Stimulated activated CD8-positive, alpha-beta memory T cell treated with anti-CD3 and anti-CD28 coated beads, Interleukin-7, amount 100 ng/mL, for 4 hours (primary cell): ENCODE measurements around the gene TPRG1.
A peak's percentile ranks its signal among the peaks of the same experiment; 100 is the strongest.
"Not testable (repeated sequence)": the region's sequence is repeated elsewhere in the genome, so short reads cannot be mapped to it uniquely, and the experiment has no call there.

Experiments
- DNase-seq, 2 donors: peaks; one replicate each; pipeline ENCODE4 v3.0.0-alpha.2; 2020; ENCODE audit warnings: low read depth in 2 of 2

The TPRG1 gene

DNA sequence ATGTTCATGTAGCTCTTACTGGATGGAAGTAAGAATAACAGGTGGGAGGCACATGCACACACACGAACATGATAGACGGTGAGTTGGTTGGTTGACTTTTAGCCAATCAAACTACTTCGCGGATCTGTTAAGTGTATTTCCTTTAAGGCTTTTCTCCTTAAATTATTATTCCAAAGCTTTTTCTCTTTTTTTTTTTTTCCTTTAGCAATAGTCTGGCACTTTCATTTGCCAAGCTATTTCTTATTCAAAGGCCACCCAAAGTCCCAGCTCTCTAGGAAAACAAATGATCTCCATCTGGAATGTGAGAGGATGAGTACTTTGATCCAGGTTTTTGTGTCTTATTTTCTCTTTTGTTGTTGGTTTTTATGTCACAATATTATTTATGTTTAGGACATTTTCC, 141.1 kb downstream of the TPRG1 start:
- no peak for DNase-seq

DNA sequence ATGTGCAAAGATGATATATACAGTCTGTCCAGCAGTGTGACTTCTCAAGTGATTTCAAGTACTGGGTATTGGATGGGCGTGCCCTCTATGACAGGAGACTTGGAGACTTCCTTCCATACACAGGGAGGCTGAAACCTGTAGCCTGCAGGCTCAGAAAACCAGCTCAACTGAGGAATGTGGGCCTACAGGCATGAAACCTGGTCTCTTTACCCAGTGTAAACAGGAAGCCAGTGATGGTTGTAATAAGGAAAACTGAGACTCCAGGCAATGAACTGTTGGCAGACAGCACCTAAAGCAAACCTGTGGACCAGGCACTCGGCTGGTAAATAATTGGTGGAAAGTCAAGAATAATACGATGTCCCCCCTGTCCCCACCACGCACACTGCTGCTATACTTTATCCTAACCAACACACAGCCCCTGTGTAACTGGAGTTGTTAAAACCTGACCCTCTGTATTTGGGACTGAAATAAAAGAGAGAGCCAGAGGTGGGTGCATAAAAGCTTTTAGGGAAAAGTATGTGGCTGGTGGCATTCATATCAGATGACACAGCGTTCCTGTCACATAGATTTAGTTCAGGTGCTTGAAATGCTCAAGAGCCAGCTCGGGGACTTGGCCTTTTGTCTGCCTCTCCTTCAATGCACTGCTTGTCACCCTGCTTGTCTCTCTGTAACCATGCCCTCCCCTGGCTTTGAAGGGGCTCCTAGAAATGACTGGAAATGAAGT, 144.7 kb downstream of the TPRG1 start:
- DNase-seq = no peak

DNA sequence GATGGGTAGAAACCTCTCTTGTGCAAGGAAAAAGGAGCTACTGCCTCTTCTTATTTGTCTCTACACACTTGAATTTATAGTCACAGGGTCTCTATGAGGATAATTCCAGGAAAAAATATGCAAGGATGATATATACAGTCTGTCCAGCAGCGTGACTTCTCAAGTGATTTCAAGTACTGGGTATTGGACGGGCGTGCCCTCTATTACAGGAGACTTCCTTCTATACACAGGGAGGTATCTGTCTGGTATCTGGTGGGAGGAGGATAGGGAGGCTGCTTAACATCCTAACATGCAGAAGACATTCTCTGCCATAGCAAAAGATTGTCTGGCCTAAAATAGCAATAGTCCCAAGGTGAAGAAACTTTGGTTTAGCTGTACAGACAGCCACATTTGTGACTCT, 146.1 kb downstream of the TPRG1 start:
- DNase-seq = no peak

DNA sequence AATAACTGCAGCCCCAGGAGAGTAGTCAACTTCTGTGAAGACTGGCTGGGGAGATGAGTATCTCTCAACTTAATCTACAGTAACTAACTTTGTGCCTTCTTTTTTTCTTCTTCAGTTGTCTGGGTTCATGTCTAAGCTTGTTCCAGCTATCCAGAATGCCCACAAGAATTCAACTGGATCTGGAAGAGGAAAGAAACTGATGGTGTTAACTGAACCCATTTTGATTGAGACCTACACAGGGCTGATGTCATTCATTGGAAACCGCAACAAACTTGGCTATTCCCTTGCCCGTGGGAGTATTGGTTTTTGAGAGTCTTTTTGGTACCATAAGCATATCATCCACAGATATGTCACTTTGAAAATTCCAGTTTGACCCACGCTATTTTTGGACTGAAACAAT, 148.7 kb downstream of the TPRG1 start:
- DNase-seq = no peak

DNA sequence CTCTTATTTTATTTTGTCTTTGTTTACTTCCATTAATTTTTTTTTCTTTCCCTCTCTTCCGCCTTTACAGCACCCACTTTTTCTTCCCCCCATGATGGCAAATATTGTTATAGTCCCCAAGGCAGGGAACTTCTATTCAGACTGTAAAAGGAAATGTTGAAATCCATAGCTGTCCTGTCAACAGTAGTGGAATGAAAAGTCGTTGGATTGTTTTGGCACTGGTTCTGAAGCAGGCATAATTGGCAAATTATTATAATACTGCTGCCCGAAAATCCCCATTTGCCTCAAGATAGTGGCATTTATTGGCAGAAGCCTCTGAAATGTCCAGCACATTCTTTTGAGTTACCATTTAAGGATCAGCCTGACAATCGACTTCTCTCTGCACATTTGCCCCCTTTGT, 150.6 kb downstream of the TPRG1 start:
- no peak for DNase-seq

DNA sequence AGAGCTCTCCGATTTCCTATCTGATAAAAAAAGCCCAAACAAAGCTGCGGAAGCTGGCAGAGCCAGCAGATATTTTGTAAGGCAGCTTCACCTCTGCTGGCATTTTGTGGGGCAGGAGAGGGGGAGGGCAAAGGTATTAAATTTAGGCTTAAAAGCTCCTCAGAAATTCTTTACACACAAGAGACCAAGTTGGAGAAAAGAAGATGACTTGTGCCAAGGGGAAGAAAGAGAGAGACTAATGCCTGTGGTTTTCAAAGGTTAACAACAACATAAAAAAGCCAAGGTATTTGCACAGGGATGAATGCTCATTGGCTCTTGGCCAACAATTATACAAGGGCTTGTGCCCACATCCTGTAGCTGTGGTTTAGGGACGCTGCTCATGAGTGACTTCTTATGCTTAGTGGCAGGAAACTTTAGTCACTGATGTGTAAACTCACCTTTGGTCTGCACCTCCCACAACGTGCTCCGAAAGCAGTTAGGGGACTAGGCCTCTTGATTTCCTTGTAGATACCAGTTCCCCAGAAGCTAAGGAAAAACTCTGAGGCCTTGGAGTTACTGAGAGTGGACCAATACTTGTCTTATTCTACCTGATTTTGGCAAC, 152.9 kb downstream of the TPRG1 start:
- DNase-seq = peak; percentile 64 to 85

DNA sequence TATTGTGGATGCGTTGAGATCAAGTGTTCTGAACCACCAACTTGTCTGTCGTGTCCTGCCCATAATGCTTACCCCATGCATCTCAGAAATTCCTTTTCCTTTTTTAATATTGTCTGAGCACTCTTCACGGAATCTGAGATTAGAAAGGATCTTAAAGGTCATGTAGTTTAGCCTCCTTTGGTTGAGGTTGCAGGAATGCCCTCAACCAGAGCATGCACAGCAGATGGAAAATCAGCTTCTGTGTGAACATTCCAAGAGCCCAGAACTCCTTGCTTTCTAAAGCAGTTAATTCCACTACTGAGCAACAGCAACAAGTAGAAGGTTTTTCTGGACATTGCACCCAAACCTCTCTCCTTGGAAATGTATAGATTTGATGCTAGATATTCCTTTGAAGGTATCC, 153.7 kb downstream of the TPRG1 start:
- no peak for DNase-seq

DNA sequence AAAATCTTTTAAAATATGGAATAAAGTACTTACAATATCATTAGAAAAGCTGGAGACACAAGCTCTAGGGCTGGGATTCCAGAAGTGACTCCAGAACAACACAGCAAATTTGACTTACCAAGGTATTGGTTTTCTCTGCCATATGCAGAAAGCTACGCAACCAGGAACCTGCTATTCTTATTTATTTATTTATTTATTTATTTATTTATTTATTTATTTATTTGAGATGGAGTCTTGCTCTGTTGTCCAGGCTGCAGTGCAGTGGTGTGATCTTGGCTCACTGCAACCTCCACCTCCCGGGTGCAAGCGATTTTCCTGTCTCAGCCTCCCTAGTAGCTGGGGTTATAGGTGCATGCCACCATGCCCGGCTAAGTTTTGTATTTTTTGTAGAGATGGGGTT, 157.9 kb downstream of the TPRG1 start:
- DNase-seq = not testable (repeated sequence)

DNA sequence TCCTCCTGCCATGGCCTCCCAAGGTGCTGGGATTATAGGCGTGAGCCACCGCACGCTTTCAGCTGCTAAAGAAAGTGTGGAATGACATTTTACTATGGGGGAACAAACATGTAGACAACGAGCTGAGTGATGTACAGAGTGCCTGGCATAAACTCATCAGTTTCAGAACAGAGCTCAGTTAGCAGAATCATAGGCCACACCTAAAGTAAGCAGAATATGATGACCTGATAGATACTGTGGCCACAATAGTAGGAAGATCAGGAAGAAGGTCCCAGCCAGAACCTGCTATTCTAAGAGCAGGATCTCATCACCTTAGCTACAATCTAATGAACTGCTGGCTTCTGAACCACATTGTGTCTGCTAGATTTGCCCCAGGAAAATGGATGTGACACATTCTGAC, 158.3 kb downstream of the TPRG1 start:
- DNase-seq = no peak

DNA sequence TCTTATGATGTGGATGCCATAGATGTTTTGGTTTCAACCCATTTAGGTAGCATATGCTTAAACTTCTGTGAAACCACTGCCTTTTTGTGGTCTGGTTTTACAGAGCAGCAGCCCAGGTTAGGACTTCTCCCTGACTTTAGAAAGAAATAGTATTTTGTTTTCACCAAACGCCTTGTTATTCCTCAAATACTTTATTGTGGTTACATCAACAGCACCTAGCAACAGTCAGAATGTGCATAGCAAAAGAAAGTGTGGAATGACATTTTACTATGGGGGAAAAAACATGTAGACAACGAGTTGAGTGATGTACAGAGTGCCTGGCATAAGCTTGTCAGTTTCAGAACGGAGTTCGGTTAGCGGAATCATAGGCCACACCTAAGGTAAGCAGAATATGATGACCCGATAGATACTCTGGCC, 159.2 kb downstream of the TPRG1 start:
- no peak for DNase-seq

DNA sequence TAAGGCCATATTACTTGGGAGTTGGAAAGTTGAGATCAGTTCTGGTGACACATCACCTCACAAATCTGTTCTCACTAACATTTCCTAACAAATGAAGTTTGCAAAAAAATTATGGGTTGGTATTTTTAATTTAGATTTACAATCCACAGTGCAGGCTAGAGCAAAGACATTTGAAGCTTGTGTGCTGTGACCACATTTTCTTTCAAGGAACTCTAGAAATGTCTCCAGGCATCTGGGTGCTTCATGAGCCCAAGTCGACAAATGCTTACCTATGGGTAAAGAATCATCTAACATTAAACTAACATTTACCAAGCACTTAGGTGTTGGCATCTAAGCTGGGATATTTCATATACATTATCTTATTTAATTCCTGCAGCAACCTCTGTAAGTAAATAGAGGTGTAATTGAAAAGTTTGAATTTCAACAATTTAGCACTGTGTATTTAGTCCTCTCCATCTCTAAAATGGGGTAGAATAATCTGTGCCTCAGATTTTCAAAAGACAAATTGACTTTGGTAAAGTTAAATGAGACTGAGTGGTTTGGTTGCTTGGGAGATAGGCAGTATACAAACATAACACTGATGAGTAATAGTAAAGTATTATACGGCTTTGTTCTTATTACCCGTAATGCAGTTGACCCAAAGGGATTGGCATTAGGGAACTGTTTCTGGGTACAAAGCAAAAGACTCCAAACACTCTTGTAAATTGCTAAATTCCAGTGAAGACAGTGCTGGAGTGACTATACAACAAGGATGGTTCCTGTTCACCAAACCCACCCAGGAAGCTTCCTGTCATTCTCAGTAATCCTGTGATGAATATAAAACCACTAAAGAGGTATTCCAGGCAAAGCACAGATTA, 162.5 kb downstream of the TPRG1 start:
- DNase-seq = no peak

DNA sequence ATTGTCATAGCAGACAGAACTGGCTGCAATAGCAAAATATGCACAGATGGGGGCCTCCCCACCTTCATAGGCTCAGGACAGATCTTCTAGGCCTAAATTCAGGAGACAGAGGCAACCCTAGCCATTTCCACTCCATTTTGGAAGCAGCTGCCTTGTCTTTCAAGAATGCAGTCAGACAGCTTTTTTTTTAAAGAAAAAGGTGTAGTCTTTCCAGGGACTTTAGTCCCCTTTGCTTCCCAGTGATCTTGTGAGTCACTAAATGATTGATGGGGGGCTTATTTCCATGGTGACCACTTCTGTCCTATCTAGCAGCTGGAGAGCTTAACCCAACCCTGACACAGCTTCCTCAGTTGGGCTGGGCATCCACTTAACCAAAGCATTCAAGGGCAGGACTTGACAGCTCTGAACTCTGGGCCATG, 165.9 kb downstream of the TPRG1 start:
- DNase-seq = no peak

DNA sequence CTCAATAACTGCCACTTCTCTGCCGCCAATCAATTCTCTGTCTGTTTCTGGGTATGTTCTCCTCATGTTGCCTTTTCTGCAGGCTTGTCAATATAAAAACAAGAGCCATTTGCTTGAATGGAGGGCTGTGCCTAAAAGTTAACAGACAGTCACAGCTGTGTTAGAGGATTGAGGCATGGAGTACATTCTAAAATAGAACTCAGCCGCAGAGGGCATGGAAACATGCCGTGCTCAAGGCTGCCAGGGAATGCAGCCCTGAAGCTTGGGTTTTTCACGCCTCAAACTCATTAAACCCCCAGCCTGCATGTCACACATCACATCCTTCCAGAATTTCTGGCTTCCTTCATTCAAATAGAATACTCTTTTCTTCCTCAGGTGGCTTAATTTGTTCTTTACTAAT, 166.6 kb downstream of the TPRG1 start:
- DNase-seq = no peak

DNA sequence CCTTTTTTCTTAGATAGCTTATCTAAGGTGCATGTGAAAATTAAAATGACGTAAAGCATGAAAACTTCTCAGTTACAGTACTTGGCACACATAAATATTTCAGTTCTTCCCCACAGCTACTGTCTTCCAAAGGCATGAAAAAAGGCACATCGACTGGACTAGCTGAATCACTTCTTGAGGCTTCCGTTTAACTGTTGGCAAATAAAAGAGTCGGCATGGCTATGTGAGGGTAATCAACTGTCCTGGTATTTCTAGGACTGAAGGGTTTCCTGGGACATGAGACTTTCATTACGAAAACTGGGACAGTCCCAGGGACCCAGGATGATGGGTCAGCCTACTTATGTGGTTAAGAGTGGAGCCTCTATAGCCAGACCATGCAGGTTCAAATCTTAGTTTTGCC, 168.2 kb downstream of the TPRG1 start:
- DNase-seq = no peak

DNA sequence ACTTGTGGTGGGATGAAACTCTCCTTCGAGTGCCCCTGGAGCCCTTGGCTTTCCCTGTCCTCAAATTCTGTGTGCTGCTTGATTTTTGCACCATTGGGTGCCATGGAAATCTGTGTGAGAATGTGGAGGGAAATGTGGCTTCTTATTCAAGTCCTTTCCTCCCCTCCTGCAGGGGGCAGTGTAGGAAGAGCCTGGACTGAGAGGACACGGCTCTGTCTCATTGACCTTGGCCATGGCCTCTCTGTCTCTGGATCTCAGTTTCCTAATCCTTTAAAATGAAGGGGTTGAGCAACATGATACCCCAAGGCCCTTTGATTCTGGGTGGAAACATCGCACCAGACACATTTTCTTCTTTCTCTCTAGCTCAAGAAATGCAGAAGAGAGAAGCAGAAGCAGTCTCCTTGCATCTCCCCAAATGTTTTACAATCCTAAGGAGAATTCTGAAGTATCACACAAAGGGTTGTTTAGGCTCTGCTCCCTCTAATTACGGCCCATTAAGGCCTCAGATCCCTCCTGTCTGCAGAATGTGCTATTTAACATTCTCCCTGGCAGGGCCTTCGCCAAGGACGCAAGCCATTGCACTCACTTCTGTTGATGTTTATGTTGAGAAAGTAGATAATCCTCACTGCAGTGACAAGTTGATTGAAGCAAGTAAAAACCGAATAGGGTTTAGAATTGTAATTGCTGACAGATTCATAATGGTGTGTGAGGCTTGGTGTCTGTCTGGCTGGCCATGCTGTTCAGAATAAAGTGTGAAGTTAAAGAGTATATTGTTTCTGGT, 169.1 kb downstream of the TPRG1 start:
- no peak for DNase-seq

DNA sequence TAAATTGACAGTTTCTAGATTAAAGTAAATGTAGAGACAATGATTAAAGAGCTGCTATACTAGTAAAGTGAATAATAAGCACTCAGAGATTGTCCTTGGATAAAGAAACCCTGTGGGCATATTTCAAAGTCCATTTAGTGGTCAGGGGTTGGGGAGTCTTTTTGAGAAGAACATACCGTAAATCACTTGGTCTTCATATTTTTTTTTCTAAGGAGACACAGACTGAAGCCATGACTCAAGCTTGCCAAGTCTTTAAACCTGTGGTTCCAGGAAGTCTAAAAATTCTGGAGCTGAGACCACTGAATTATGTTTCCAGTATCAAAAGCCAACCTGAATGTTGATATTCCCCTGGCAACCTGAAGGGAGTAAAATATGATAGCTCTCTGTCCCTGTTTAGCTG, 171.0 kb downstream of the TPRG1 start:
- no peak for DNase-seq

DNA sequence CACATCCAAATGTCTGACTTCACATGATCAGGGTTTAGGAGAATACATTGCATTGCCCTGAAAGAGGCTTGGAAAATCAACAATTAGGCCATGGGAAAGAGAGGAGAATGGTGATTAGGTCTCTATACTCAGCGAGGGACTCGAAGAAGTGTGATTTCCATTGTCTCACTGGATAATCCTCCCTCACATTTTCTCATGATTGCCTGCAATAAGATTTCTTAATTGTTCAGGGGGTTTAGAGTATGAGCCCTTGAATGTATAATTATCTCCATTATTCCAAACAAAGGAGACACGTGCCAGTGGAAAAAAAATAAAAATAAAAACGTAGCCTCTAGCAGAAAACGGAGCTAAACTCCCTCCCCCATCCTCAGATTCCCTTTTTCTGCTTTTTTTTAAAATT, 173.2 kb downstream of the TPRG1 start:
- no peak for DNase-seq

DNA sequence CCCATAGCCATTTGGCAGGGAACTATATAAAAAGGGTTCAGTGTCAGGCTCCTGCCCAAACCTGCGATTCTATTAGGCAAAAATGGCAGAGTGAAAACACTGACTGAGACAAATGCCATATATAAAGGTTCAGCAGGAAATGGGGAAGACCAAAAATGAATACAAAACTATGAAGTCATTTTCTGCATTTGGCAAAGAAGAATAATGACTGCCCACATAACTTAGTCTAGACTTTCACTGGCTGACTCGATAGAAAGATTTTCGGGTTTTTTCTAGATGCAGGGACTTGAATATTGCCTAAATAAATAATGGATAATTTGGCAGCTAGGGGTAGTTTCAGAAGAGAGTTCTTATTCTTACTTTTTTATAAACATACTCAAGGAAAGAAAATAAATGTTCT, 178.0 kb downstream of the TPRG1 start:
- no peak for DNase-seq

DNA sequence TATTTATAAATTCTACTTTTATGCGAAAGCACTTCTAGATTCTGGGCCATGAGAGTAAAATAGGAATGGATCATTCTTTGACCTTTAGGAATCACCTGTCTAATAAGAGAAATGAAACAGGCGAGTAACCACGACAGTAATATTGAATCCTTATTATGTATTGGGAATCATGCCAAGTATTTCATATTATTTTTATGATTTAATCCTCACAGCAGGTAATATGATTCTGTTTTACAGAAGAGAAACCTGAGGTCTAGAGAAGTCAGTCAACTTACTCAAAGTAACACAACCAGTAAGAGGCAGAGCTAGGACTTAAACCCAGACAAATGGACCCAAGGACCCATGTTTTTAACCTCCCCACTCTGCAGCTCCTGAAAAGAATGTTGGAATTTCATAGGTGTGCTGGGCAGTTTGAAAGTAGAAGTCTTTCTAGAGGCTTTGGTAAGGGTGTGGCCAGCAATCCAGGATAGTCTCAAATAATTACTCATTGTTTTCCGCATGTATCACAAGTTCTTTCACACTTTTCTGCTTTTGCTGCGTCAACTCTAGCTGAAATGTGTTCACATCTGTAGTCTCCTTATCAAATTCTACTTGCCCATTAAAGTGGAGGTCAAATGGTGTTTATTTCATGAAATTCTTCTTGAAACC, 181.7 kb downstream of the TPRG1 start:
- DNase-seq = no peak

DNA sequence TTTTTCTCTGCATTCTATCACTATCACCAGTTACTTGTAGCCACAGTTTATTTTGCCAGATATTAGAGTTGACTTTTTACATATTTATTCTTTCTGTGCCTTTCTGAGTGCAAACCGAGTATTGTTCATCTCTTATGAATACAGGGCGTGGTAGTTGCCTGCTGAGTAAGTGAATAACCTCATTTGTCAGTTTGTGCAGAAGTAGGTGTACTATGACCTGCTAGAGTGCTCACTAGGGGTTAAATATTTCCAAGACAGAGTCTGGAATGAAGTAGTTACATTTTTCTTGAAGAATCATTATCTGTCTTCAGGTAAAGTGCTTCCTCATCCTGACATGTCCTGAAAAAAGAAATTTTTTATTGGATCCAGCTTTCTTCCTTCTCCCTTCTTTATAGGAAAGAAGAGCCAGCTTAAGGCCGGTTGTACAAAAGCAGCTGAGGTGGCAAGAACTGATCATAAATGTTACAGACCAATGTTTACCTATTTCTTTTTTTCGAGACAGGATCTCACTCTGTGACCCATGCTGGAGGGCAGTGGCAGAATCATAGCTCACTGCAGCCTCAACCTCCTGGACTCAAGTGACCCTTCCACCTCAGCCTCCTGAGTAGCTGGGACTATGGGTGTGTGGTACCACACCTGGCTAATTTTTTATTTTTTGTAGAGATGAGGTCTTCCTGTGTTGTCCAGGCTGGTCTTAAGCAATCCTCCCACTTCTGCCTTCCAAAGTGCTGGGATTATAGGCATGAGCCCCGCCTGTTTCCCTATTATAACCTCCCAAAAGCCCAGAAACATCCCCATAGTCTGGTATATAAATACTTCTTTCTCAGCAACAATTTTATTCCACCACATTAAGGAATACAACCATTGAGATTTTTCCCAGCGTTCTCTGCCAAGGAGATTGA, 182.5 kb downstream of the TPRG1 start:
- no peak for DNase-seq

DNA sequence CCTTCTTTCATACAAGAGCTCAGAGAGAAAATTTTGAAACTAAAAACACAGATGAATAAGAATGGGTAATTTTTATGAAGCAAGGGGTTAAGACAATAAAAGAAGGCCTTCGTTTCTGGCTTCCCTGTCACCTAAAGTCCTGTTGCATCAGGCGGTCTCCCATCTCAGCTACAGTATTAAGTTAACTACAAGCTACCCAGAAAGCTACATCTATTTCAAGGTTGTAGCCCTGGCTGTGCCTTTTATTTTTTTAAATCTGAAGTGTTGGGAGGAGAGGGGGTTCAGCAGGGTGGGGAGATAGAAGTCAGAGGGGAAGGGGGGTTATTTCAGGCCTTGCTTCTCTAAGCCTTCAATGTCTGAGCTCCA, 183.3 kb downstream of the TPRG1 start:
- DNase-seq = no peak
